Common myeloid progenitor, CD34-positive (primary cell): ENCODE data around the gene GNAI2. TPM values are rescaled to one million over a fixed set of nuclear protein-coding genes. Genes with fewer than 3 reads are reported as not detected.

ENCODE experiments used
- CTCF ChIA-PET: fragments of 350-600 bp; sonication (Branson Sonifier 250); formaldehyde crosslinking; loops from one replicate; lab custom pipeline; 2021; ENCODE audit warnings: antibody characterized with exemption; lab: Charles Lee
- POLR2A ChIA-PET: fragments of 350-600 bp; sonication (Branson Sonifier 250); formaldehyde crosslinking; loops from one replicate; lab custom pipeline; 2021; ENCODE audit warnings: antibody characterized with exemption; lab: Charles Lee
- DNase-seq, 3 donors: peaks; one replicate each; pipeline versions ENCODE4 v3.0.0 to v3.0.0-alpha.2; 2013
- H3K27ac ChIP-seq, 2 experiments: 1 replicate in 1 of 2; 2 replicates in 1 of 2; pipeline ENCODE4 v1.7.0; 2013; ENCODE audit warnings: inconsistent platforms in 2 of 2, low read length in 2 of 2, mild to moderate bottlenecking in 2 of 2, low read depth in 1 of 2, moderate library complexity in 1 of 2; ENCODE audit not compliant: severe bottlenecking in 2 of 2, insufficient read depth in 1 of 2, poor library complexity in 1 of 2
- H3K27me3 ChIP-seq, 5 experiments: replicated peaks in 2 of 5; 1 replicate in 3 of 5; 2 replicates in 2 of 5; pipeline versions ENCODE4 v1.6.1 to v1.7.0; 2013; ENCODE audit warnings: low read length in 4 of 5, mild to moderate bottlenecking in 2 of 5, moderate library complexity in 2 of 5, inconsistent platforms in 1 of 5; ENCODE audit not compliant: insufficient read depth in 5 of 5, control insufficient read depth in 4 of 5
- H3K36me3 ChIP-seq, 4 experiments: 1 replicate in 2 of 4; 2 replicates in 2 of 4; pipeline versions ENCODE4 v1.6.1 to v1.7.0; 2013; ENCODE audit warnings: low read length in 3 of 4, control low read depth in 1 of 4, mild to moderate bottlenecking in 1 of 4; ENCODE audit not compliant: control insufficient read depth in 4 of 4, insufficient read depth in 4 of 4
- H3K4me1 ChIP-seq, 4 experiments: 1 replicate in 3 of 4; 2 replicates in 1 of 4; pipeline versions ENCODE4 v1.6.1 to v1.7.1; 2013; ENCODE audit warnings: low read length in 3 of 4, mild to moderate bottlenecking in 3 of 4, control low read depth in 1 of 4, inconsistent platforms in 1 of 4, moderate library complexity in 1 of 4; ENCODE audit not compliant: control insufficient read depth in 4 of 4, insufficient read depth in 4 of 4; ENCODE audit errors: control extremely low read depth in 1 of 4
- H3K4me3 ChIP-seq, 7 experiments: 1 replicate in 4 of 7; 2 replicates in 3 of 7; pipeline versions ENCODE4 v1.5.1 to v1.7.0; 2013; ENCODE audit warnings: mild to moderate bottlenecking in 7 of 7, low read length in 6 of 7, moderate library complexity in 6 of 7, inconsistent platforms in 2 of 7, low read depth in 2 of 7, control low read depth in 1 of 7; ENCODE audit not compliant: insufficient read depth in 4 of 7, control insufficient read depth in 1 of 7; ENCODE audit errors: extremely low read depth in 1 of 7
- H3K9me3 ChIP-seq, 5 experiments: 1 replicate in 4 of 5; 2 replicates in 1 of 5; pipeline versions ENCODE4 v1.6.1 to v1.7.1; 2013; ENCODE audit warnings: low read length in 4 of 5, mild to moderate bottlenecking in 2 of 5, inconsistent platforms in 1 of 5, low read depth in 1 of 5, moderate library complexity in 1 of 5; ENCODE audit not compliant: control insufficient read depth in 4 of 5, insufficient read depth in 2 of 5; ENCODE audit errors: control extremely low read depth in 1 of 5
- WGBS: methylation state at CpG from one replicate; pipeline ENCODE4 v1.1.5; 2013; ENCODE audit not compliant: insufficient coverage; 5-methylcytosine and 5-hydroxymethylcytosine counted together
- polyA plus RNA-seq: library from polyadenylated mRNA; unstranded; fragments of 120-200 nt; gene quantifications from one replicate; pipeline ENCODE4 v1.2.1, GENCODE V29; 2013

The GNAI2 gene
- polyA plus RNA-seq = 195 TPM

DNA sequence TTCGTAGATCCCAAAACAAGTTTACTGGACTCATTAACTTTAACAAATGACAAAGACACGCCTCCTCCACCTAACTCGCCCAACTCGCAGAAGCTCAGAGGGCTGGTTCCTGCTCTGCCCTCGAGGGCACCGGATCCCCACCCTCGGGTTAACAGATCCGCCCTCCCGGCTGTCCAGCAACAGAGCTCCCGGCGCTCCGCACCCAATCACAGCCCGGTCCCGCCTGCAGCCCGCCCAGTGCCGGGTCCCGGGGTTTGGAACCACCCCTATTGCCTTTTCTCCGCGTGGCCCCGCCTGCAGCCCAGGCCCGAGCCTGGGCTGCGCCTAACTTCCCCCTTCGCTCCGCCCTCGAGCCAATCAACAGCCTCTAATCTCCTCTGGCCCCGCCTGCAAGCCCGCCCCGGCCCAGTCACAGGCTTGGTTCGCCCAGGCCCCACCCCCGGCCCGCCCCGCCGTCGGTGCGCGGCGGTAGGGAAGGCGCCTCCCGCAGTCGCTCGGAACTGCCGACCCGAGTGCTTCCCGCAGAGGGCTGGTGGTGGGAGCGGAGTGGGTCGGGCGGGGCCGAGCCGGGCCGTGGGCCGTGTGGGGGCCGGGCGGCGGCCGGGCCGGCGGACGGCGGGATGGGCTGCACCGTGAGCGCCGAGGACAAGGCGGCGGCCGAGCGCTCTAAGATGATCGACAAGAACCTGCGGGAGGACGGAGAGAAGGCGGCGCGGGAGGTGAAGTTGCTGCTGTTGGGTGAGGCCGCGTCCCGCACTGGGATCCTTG, at the start of gene GNAI2:
TSS of gene GNAI2 (plus strand) at position 489 of the 768 bp plus-strand sequence. CDS start at position 621, 132 bp downstream.
- WGBS = under 1% methylated on average over 65 of the region's 75 CpGs

GRCh38 chr3:50187750-50188149, 48.3 kb upstream of the GNAI2 start:
- Histone ChIP-seq H3K4me3 (no peak overlapping the region), H3K36me3 (no peaks in the 10 kb centered on the region), H3K4me1 (peaks cover 0 to 10% (median 3%) of the 10 kb centered on the region in 4 experiments), H3K9me3 (no peaks in the 10 kb centered on the region), H3K27me3 (peaks cover 0 to 1% (median 0%) of the 10 kb centered on the region in 5 experiments), H3K27ac (no peak overlapping the region)
- ChIA-PET CTCF (interaction anchor here (1.6 to 14.7 kb wide), 8 partner anchors 20 to 87 kb away, joined by 4 to 238 read pairs (median 132); partner anchors contain the start of genes GNAI2 and SLC38A3), POLR2A (no interaction called here)
- no peak for DNase-seq
- WGBS = 100% methylated on average over 7 of the region's 19 CpGs

More for the DNA sequence above, at the start of gene GNAI2:
- Histone ChIP-seq H3K27ac (peak within 1 kb of the TSS; percentile 80 to 93), H3K9me3 (no peaks in the 10 kb centered on the region), H3K36me3 (peaks cover 0 to 26% (median 10%) of the 10 kb centered on the region in 4 experiments), H3K4me3 (peak within 1 kb of the TSS; percentile 81 to 99 (median 97)), H3K4me1 (peaks cover 11 to 61% (median 52%) of the 10 kb centered on the region in 4 experiments), H3K27me3 (no peaks in the 10 kb centered on the region)
- ChIA-PET CTCF (interaction anchor here (0.5 to 72.5 kb wide), 4 partner anchors 4 to 278 kb away, joined by 3 to 1875 read pairs (median 1056); partner anchors contain the start of genes GNAI2, GNAT1, LSMEM2 and SEMA3B), POLR2A (interaction anchor here (0.6 to 2.5 kb wide), 7 partner anchors 9 to 123 kb away, joined by 3 to 9 read pairs (median 4); partner anchors contain the start of gene TMEM115)
- peak; percentile 97 to 99 (median 99) for DNase-seq

GRCh38 chr3:50189274-50189673, 46.7 kb upstream of the GNAI2 start:
- CTCF ChIA-PET = interaction anchor here (0.8 to 14.7 kb wide), 22 partner anchors 8 to 85 kb away, joined by 3 to 238 read pairs (median 4); partner anchors contain the start of genes GNAI2 and SLC38A3
- H3K27me3 ChIP-seq = peaks cover 0 to 16% (median 11%) of the 10 kb centered on the region in 5 experiments
- H3K27ac ChIP-seq = no peak overlapping the region
- WGBS = 18% methylated on average over 5 of the region's 5 CpGs
- H3K36me3 ChIP-seq = no peaks in the 10 kb centered on the region
- DNase-seq = peak; percentile 74 to 84 (median 79)
- no peaks in the 10 kb centered on the region for H3K9me3 ChIP-seq
- peaks cover 0 to 14% (median 11%) of the 10 kb centered on the region in 4 experiments for H3K4me1 ChIP-seq
- no peak overlapping the region for H3K4me3 ChIP-seq
- POLR2A ChIA-PET = interaction anchor here (1.2 kb wide), 1 partner anchor 69 kb away, joined by 5 read pairs; no protein-coding TSS in a partner anchor

DNA sequence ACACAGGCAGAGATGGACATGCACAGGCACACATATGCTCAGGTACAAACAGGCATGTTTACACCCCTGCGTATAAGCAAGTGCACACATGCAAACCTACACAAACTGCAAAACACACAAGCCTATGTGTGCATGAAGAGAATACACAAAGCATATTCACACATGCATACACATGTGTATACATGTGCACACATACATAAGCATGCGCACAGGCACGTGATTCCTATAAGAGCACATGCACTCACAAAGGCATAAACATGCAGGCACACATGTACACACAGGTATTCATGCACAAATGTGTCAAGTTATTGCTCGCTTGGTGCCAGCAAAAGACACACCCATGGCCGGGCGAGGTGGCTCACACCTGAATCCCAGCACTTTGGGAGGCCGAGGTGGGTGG, 46.0 kb upstream of the GNAI2 start:
- Histone ChIP-seq H3K36me3 (no peaks in the 10 kb centered on the region), H3K9me3 (no peaks in the 10 kb centered on the region), H3K27me3 (peaks cover 0 to 23% (median 15%) of the 10 kb centered on the region in 5 experiments), H3K4me3 (no peak overlapping the region), H3K27ac (no peak overlapping the region), H3K4me1 (peaks cover 0 to 19% (median 15%) of the 10 kb centered on the region in 4 experiments)
- DNase-seq = no peak
- 100% methylated on average over 6 of the region's 7 CpGs for WGBS
- POLR2A ChIA-PET = interaction anchor here (0.6 to 1.2 kb wide), 2 partner anchors 70 to 90 kb away, joined by 4 to 5 read pairs; no protein-coding TSS in a partner anchor
- CTCF ChIA-PET = interaction anchor here (1.0 to 14.7 kb wide), 21 partner anchors 9 to 87 kb away, joined by 3 to 238 read pairs (median 5); partner anchors contain the start of genes GNAI2 and SLC38A3

GRCh38 chr3:50190936-50191660, 44.9 kb upstream of the GNAI2 start, which contains the start of gene GNAT1:
GNAT1 (plus strand) TSS chr3:50191610; CDS start chr3:50191726, 116 bp downstream.
- Histone ChIP-seq H3K27ac (no peak within 1 kb of the TSS), H3K4me3 (no peak within 1 kb of the TSS), H3K9me3 (no peaks in the 10 kb centered on the region), H3K36me3 (no peaks in the 10 kb centered on the region), H3K4me1 (peaks cover 0 to 19% (median 15%) of the 10 kb centered on the region in 4 experiments), H3K27me3 (peaks cover 0 to 33% (median 22%) of the 10 kb centered on the region in 5 experiments)
- 100% methylated on average over 4 of the region's 8 CpGs for WGBS
- peak in 2 of 3 donors; percentile 27 to 30 for DNase-seq
- POLR2A ChIA-PET = interaction anchor here (0.6 kb wide), 1 partner anchor 89 kb away, joined by 4 read pairs; no protein-coding TSS in a partner anchor
- CTCF ChIA-PET = interaction anchor here (0.7 to 14.7 kb wide), 28 partner anchors 9 to 136 kb away, joined by 3 to 238 read pairs (median 6); partner anchors contain the start of genes GNAI2, HYAL2 and SLC38A3

DNA sequence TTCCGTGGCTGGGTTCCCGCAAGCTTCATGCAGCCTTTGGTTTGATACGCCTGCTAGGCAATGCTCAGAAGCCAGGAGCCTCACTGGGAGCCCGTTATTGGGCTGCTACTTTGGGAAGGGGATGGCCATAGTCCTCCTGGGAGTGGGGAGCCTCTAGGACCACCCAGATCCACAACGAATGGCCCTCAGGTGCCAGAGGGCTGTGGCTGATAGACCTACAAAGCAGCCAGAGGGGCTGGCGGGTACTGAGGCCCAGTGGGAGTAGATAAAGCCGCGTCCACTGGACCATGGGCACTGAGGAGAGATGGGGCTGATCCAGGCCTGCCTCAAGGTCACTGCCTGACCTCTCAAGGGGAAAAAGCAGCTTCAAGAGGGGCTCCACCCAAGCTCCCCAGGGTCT, 43.9 kb upstream of the GNAI2 start:
- peaks cover 0 to 38% (median 23%) of the 10 kb centered on the region in 5 experiments for H3K27me3 ChIP-seq
- ChIA-PET CTCF (interaction anchor here (0.7 to 14.7 kb wide), 35 partner anchors 8 to 242 kb away, joined by 3 to 238 read pairs (median 5); partner anchors contain the start of genes GNAI2, HYAL2 and SLC38A3), POLR2A (no interaction called here)
- H3K4me1 ChIP-seq = peaks cover 0 to 19% (median 15%) of the 10 kb centered on the region in 4 experiments
- H3K36me3 ChIP-seq = no peaks in the 10 kb centered on the region
- no peaks in the 10 kb centered on the region for H3K9me3 ChIP-seq
- WGBS = 88% methylated on average over 8 of the region's 8 CpGs
- no peak overlapping the region for H3K27ac ChIP-seq
- DNase-seq = no peak
- no peak overlapping the region for H3K4me3 ChIP-seq
